ENCODE data around the gene CD27. TPM values are rescaled to one million over a fixed set of nuclear protein-coding genes. Genes with fewer than 3 reads are reported as not detected.
A peak's percentile ranks its signal among the peaks of the same experiment; 100 is the strongest.

CD27 gene
- total and polyA plus RNA-seq, 9 of the 15 experiments (the other 6 are each of a cell fraction or from before 2014, with no cell fraction given): 0.24 TPM; not detected in 8

DNA sequence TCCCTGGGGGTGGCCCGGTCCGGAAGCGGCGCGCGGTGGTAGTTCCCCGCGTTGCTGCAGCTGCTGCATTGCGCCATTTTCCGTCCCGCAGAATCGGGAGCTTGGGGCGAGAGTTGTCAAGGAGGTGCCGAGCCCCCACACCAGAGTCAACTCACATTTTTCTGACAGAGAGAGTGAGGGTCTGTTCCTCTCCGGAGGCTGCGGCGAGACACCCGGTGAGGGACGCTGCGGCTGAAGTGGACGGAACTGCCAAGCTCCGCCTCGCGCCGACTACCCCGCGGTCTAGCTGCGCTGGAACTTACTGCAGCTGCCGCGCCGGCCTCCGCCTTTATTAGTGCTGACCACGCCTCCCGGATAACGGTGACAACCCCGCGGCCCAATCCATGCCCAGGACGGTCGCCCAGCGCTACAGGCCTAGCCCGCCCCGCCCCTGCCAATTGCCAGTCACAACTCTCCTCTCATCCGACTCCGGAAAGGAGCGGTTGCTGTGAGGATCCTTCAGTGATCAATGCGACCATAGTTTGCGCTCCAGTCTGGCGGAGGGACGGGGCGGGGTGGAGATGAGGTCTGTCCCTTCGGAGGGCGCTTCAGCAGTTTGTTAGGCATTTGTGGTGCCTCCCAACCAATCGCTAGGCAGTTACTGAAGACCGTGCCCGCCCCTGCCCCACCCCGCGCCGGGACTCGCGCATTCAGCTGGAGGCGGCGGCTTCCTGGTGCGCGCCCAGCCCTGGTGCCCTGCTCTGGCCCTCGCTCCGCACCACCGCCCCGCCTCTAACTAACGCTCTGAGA is 25.8 kb downstream of the CD27 start, which contains the start of gene VAMP1 (continued):
- TF ChIP-seq, protein P1, sequence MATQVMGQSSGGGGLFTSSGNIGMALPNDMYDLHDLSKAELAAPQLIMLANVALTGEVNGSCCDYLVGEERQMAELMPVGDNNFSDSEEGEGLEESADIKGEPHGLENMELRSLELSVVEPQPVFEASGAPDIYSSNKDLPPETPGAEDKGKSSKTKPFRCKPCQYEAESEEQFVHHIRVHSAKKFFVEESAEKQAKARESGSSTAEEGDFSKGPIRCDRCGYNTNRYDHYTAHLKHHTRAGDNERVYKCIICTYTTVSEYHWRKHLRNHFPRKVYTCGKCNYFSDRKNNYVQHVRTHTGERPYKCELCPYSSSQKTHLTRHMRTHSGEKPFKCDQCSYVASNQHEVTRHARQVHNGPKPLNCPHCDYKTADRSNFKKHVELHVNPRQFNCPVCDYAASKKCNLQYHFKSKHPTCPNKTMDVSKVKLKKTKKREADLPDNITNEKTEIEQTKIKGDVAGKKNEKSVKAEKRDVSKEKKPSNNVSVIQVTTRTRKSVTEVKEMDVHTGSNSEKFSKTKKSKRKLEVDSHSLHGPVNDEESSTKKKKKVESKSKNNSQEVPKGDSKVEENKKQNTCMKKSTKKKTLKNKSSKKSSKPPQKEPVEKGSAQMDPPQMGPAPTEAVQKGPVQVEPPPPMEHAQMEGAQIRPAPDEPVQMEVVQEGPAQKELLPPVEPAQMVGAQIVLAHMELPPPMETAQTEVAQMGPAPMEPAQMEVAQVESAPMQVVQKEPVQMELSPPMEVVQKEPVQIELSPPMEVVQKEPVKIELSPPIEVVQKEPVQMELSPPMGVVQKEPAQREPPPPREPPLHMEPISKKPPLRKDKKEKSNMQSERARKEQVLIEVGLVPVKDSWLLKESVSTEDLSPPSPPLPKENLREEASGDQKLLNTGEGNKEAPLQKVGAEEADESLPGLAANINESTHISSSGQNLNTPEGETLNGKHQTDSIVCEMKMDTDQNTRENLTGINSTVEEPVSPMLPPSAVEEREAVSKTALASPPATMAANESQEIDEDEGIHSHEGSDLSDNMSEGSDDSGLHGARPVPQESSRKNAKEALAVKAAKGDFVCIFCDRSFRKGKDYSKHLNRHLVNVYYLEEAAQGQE (IDR thresholded peaks at IDR 0.05; ENCODE audit: borderline replicate concordance): peak; percentile 30; the same call in 1 of the 2 replicates
- TF ChIP-seq, protein P1 (CRISPR knock-in tag; IDR thresholded peaks at IDR 0.05; ENCODE audit: low read depth): no peak
- TF ChIP-seq FIP1L1 (IDR thresholded peaks at IDR 0.05; ENCODE audit: low read depth, low read length, poor library complexity, severe bottlenecking) (peak; percentile 75), ZNF217 (CRISPR knock-in tag; IDR thresholded peaks at IDR 0.05) (no peak), KDM2B (CRISPR knock-in tag; IDR thresholded peaks at IDR 0.05) (no peak), NELFE (IDR thresholded peaks at IDR 0.05; ENCODE audit: insufficient read depth, insufficient read length) (peak; percentile 61)
- TF ChIP-seq, protein P2, sequence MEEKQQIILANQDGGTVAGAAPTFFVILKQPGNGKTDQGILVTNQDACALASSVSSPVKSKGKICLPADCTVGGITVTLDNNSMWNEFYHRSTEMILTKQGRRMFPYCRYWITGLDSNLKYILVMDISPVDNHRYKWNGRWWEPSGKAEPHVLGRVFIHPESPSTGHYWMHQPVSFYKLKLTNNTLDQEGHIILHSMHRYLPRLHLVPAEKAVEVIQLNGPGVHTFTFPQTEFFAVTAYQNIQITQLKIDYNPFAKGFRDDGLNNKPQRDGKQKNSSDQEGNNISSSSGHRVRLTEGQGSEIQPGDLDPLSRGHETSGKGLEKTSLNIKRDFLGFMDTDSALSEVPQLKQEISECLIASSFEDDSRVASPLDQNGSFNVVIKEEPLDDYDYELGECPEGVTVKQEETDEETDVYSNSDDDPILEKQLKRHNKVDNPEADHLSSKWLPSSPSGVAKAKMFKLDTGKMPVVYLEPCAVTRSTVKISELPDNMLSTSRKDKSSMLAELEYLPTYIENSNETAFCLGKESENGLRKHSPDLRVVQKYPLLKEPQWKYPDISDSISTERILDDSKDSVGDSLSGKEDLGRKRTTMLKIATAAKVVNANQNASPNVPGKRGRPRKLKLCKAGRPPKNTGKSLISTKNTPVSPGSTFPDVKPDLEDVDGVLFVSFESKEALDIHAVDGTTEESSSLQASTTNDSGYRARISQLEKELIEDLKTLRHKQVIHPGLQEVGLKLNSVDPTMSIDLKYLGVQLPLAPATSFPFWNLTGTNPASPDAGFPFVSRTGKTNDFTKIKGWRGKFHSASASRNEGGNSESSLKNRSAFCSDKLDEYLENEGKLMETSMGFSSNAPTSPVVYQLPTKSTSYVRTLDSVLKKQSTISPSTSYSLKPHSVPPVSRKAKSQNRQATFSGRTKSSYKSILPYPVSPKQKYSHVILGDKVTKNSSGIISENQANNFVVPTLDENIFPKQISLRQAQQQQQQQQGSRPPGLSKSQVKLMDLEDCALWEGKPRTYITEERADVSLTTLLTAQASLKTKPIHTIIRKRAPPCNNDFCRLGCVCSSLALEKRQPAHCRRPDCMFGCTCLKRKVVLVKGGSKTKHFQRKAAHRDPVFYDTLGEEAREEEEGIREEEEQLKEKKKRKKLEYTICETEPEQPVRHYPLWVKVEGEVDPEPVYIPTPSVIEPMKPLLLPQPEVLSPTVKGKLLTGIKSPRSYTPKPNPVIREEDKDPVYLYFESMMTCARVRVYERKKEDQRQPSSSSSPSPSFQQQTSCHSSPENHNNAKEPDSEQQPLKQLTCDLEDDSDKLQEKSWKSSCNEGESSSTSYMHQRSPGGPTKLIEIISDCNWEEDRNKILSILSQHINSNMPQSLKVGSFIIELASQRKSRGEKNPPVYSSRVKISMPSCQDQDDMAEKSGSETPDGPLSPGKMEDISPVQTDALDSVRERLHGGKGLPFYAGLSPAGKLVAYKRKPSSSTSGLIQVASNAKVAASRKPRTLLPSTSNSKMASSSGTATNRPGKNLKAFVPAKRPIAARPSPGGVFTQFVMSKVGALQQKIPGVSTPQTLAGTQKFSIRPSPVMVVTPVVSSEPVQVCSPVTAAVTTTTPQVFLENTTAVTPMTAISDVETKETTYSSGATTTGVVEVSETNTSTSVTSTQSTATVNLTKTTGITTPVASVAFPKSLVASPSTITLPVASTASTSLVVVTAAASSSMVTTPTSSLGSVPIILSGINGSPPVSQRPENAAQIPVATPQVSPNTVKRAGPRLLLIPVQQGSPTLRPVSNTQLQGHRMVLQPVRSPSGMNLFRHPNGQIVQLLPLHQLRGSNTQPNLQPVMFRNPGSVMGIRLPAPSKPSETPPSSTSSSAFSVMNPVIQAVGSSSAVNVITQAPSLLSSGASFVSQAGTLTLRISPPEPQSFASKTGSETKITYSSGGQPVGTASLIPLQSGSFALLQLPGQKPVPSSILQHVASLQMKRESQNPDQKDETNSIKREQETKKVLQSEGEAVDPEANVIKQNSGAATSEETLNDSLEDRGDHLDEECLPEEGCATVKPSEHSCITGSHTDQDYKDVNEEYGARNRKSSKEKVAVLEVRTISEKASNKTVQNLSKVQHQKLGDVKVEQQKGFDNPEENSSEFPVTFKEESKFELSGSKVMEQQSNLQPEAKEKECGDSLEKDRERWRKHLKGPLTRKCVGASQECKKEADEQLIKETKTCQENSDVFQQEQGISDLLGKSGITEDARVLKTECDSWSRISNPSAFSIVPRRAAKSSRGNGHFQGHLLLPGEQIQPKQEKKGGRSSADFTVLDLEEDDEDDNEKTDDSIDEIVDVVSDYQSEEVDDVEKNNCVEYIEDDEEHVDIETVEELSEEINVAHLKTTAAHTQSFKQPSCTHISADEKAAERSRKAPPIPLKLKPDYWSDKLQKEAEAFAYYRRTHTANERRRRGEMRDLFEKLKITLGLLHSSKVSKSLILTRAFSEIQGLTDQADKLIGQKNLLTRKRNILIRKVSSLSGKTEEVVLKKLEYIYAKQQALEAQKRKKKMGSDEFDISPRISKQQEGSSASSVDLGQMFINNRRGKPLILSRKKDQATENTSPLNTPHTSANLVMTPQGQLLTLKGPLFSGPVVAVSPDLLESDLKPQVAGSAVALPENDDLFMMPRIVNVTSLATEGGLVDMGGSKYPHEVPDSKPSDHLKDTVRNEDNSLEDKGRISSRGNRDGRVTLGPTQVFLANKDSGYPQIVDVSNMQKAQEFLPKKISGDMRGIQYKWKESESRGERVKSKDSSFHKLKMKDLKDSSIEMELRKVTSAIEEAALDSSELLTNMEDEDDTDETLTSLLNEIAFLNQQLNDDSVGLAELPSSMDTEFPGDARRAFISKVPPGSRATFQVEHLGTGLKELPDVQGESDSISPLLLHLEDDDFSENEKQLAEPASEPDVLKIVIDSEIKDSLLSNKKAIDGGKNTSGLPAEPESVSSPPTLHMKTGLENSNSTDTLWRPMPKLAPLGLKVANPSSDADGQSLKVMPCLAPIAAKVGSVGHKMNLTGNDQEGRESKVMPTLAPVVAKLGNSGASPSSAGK (IDR thresholded peaks at IDR 0.05): peak; percentile 28

All from K562 (cell line).